Measurements from ENCODE around the gene MELTF.

DNA sequence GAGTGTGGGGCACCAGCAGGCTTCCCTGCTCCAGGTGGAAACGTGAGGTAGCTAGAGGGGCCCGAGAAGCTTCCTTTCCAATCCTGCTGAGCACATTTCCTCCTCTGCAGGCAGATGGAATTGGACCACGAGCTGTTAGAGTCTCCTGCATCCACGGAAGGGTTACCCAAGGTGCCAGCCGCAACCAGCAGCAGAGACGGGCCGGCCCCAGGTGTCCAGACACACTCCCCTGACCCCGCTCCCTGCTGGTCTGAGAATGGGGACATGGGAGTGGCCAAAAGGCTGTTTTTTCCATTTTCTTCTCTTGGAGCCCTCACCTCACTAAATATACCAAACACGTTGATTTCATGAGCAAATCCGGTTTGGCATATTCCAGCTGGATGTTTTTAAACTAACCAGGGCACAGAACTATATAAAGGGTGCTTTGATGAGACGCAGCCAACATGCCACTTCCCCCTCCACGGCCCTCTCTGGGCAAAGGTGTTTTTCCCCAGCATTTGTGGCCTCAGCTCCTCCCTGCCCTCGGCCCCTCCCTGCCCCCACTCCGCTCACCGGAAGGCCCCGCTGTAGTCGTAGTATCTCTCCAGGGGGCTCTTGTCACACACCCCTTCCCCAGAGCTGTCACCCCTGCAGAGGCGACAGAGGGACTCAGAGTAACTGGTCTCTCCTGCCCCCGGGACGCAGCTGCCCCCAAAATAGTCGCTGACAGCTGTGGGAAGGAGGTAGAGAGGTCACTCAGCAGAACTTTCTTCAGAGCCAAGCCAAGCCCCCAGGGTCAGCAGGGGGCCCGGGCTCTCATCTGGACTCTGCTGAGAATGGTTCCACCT is 7.0 kb downstream of the MELTF start:
- TF ChIP-seq POLR2A (IDR thresholded peaks at IDR 0.05) (no peak), CTCF (IDR thresholded peaks at IDR 0.05) (no peak)

Measured in gastroesophageal sphincter (tissue), 3 donors.